HG02759 (cell line): Measurements from ENCODE around the gene BEX2.

Experiments used
- ATAC-seq: cut with Tn5 transposase; IDR thresholded peaks from one replicate; pipeline ENCODE4 v1.9.1; 2021; ENCODE audit warnings: mild to moderate bottlenecking, moderate library complexity; ENCODE audit not compliant: unreplicated experiment

The BEX2 gene

GRCh38 chrX:103274284-103274683, 36.5 kb downstream of the BEX2 start:
- ATAC-seq: no peak
